H1 (cell line): ENCODE data around the gene LRRN1. TPM values are rescaled to one million over a fixed set of nuclear protein-coding genes. Genes with fewer than 3 reads are reported as not detected.

Source experiments
- CTCF ChIA-PET: fragments of 300-600 bp; sonication (Branson Sonifier 250); formaldehyde crosslinking; loops from one replicate; lab custom pipeline; 2021; ENCODE audit not compliant: partially characterized antibody; lab: Charles Lee
- POLR2A ChIA-PET: fragments of 300-600 bp; sonication (Branson Sonifier 250); formaldehyde crosslinking; loops from one replicate; lab custom pipeline; 2021; ENCODE audit warnings: inconsistent platforms; ENCODE audit not compliant: partially characterized antibody; lab: Charles Lee
- DNase-seq, 2 experiments: peaks; one replicate each; pipeline versions ENCODE4 v3.0.0 to v3.0.0-alpha.2; 2010 to 2022; ENCODE audit warnings: low spot score in 2 of 2, low read depth in 1 of 2, mixed read lengths in 1 of 2
- FAIRE-seq: peaks from 2 replicates; lab custom pipeline; 2011; peaks lifted over from hg19 to GRCh38; lab: Jason Lieb, UNC
- H2AFZ ChIP-seq: 2 replicates; pipeline ENCODE4 v1.8.1; 2012; ENCODE audit warnings: low read length, inconsistent platforms
- H2AK5ac ChIP-seq: 2 replicates; pipeline ENCODE4 v1.6.1; 2013; ENCODE audit warnings: low read depth, low read length
- H2BK120ac ChIP-seq: replicated peaks from 2 replicates; pipeline ENCODE3; 2013; ENCODE audit warnings: low read depth, low read length, inconsistent platforms
- H2BK12ac ChIP-seq: 2 replicates; pipeline ENCODE4 v1.6.1; 2013; ENCODE audit warnings: low read depth, low read length
- H2BK15ac ChIP-seq: 2 replicates; pipeline ENCODE4 v1.6.1; 2013; ENCODE audit warnings: low read length
- H2BK20ac ChIP-seq: 2 replicates; pipeline ENCODE4 v1.6.1; 2013; ENCODE audit warnings: low read length
- H2BK5ac ChIP-seq: 2 replicates; pipeline ENCODE4 v1.6.1; 2013; ENCODE audit warnings: low read depth, low read length
- H3K14ac ChIP-seq: 2 replicates; pipeline ENCODE4 v1.6.1; 2013; ENCODE audit warnings: inconsistent platforms; ENCODE audit not compliant: insufficient read length
- H3K18ac ChIP-seq: 2 replicates; pipeline ENCODE4 v1.6.1; 2013; ENCODE audit warnings: low read length; ENCODE audit errors: extremely low read depth
- H3K23ac ChIP-seq: 2 replicates; pipeline ENCODE4 v1.6.1; 2013; ENCODE audit warnings: inconsistent platforms; ENCODE audit not compliant: insufficient read length
- H3K23me2 ChIP-seq: 2 replicates; pipeline ENCODE4 v1.6.1; 2013; ENCODE audit warnings: low read depth, low read length
- H3K27ac ChIP-seq: 2 replicates; pipeline ENCODE4 v1.6.1; 2011; ENCODE audit warnings: low read depth, low read length, inconsistent platforms
- H3K27me3 ChIP-seq, 4 experiments: replicated peaks in 1 of 4; 1 replicate in 1 of 4; 2 replicates in 3 of 4; pipeline versions ENCODE4 v1.6.1 to v1.8.1; 2011 to 2013; ENCODE audit warnings: low read length in 3 of 4, mild to moderate bottlenecking in 3 of 4, inconsistent platforms in 2 of 4, mixed read lengths in 2 of 4, moderate library complexity in 1 of 4; ENCODE audit not compliant: control insufficient read depth in 3 of 4, insufficient read depth in 3 of 4; ENCODE audit errors: extremely low read depth in 1 of 4
- H3K36me3 ChIP-seq, 4 experiments: 2 replicates each; pipeline versions ENCODE4 v1.6.1 to v1.8.1; 2011 to 2013; ENCODE audit warnings: mild to moderate bottlenecking in 4 of 4, low read length in 3 of 4, moderate library complexity in 2 of 4, control low read depth in 1 of 4, inconsistent platforms in 1 of 4; ENCODE audit not compliant: insufficient read depth in 4 of 4, control insufficient read depth in 2 of 4
- H3K4ac ChIP-seq: replicated peaks from 2 replicates; pipeline ENCODE3; 2013; ENCODE audit warnings: low read length, low read depth, mixed read lengths, inconsistent platforms; ENCODE audit not compliant: insufficient read length
- H3K4me1 ChIP-seq, 4 experiments: replicated peaks in 1 of 4; 1 replicate in 1 of 4; 2 replicates in 3 of 4; pipeline versions ENCODE4 v1.6.1 to v1.8.1; 2011 to 2013; ENCODE audit warnings: low read length in 3 of 4, inconsistent platforms in 2 of 4, mixed read lengths in 1 of 4; ENCODE audit not compliant: insufficient read depth in 4 of 4, control insufficient read depth in 3 of 4
- H3K4me2 ChIP-seq, 2 experiments: 2 replicates each; pipeline versions ENCODE4 v1.6.1 to v1.8.1; 2011 to 2013; ENCODE audit warnings: low read depth in 2 of 2, low read length in 2 of 2, control low read depth in 1 of 2, inconsistent platforms in 1 of 2, mild to moderate bottlenecking in 1 of 2; ENCODE audit not compliant: insufficient read depth in 1 of 2
- H3K4me3 ChIP-seq, 4 experiments: fragments of 200-600, 300-600 bp in 1 of 4; sonication (generic), shearing (Covaris generic), sonication (Bioruptor Twin) in 1 of 4; 2 replicates each; pipeline versions ENCODE4 v1.5.1 to v1.8.1; 2011 to 2016; ENCODE audit warnings: low read length in 4 of 4, low read depth in 3 of 4, control low read depth in 2 of 4, inconsistent platforms in 2 of 4, mild to moderate bottlenecking in 2 of 4, mixed read lengths in 1 of 4, moderate library complexity in 1 of 4; ENCODE audit not compliant: insufficient read depth in 2 of 4; ENCODE audit errors: extremely low read depth in 1 of 4
- H3K56ac ChIP-seq: replicated peaks from 2 replicates; pipeline ENCODE3; 2013; ENCODE audit warnings: low read depth, mild to moderate bottlenecking, mixed read lengths, low read length, inconsistent platforms; ENCODE audit not compliant: insufficient read length
- H3K79me1 ChIP-seq: 2 replicates; pipeline ENCODE4 v1.6.1; 2013; ENCODE audit warnings: low read depth, low read length, control low read depth
- H3K79me2 ChIP-seq, 2 experiments: 2 replicates each; pipeline versions ENCODE4 v1.6.1 to v1.8.1; 2012 to 2013; ENCODE audit warnings: low read length in 2 of 2, mild to moderate bottlenecking in 2 of 2, inconsistent platforms in 1 of 2; ENCODE audit not compliant: insufficient read depth in 2 of 2, control insufficient read depth in 1 of 2
- H3K9ac ChIP-seq, 4 experiments: replicated peaks in 1 of 4; 1 replicate in 1 of 4; 2 replicates in 3 of 4; pipeline versions ENCODE4 v1.6.1 to v1.8.1; 2011 to 2013; ENCODE audit warnings: low read depth in 3 of 4, low read length in 3 of 4, control low read depth in 2 of 4, mild to moderate bottlenecking in 2 of 4, moderate library complexity in 2 of 4, inconsistent platforms in 1 of 4; ENCODE audit errors: extremely low read depth in 1 of 4
- H3K9me3 ChIP-seq, 2 experiments: 2 replicates each; pipeline versions ENCODE4 v1.6.1 to v1.8.1; 2012 to 2013; ENCODE audit warnings: mild to moderate bottlenecking in 2 of 2, moderate library complexity in 2 of 2, control low read depth in 1 of 2, inconsistent platforms in 1 of 2, low read depth in 1 of 2, low read length in 1 of 2, mixed read lengths in 1 of 2; ENCODE audit not compliant: insufficient read depth in 2 of 2
- H4K20me1 ChIP-seq, 2 experiments: replicated peaks in 1 of 2; 2 replicates each; pipeline versions ENCODE3 to v1.8.1; 2011 to 2013; ENCODE audit warnings: inconsistent platforms in 2 of 2, low read length in 2 of 2, mild to moderate bottlenecking in 1 of 2; ENCODE audit not compliant: insufficient read depth in 2 of 2, control insufficient read depth in 1 of 2
- H4K5ac ChIP-seq: 2 replicates; pipeline ENCODE4 v1.6.1; 2013; ENCODE audit warnings: low read length, low read depth, mixed read lengths, inconsistent platforms; ENCODE audit not compliant: insufficient read length
- H4K8ac ChIP-seq: 2 replicates; pipeline ENCODE4 v1.8.0; 2013; ENCODE audit warnings: mild to moderate bottlenecking, moderate library complexity, low read length, inconsistent platforms; ENCODE audit not compliant: insufficient read depth; ENCODE audit errors: extremely low read depth
- H4K91ac ChIP-seq: replicated peaks from 2 replicates; pipeline ENCODE3; 2013; ENCODE audit warnings: low read length, mixed read lengths, inconsistent platforms; ENCODE audit not compliant: insufficient read length
- CEBPB ChIP-seq: IDR thresholded peaks from 2 replicates; pipeline ENCODE4 v1.6.1; 2012; ENCODE audit warnings: low read depth, low read length
- CTBP2 ChIP-seq: IDR thresholded peaks from 2 replicates; pipeline ENCODE4 v1.7.0; 2011; ENCODE audit warnings: borderline replicate concordance, mild to moderate bottlenecking, moderate library complexity, mixed read lengths, low read length; ENCODE audit not compliant: insufficient read depth, insufficient read length
- SIN3A ChIP-seq, 2 experiments: IDR thresholded peaks in 1 of 2; conservative IDR thresholded peaks in 1 of 2; 2 replicates each; pipeline ENCODE4 v1.6.1; 2011 to 2012; ENCODE audit warnings: low read length in 2 of 2, improper control_type of control experiment in 1 of 2, low read depth in 1 of 2, mild to moderate bottlenecking in 1 of 2
- TEAD4 ChIP-seq: IDR thresholded peaks from 2 replicates; pipeline ENCODE4 v1.6.1; 2012; ENCODE audit warnings: low read depth, low read length, inconsistent platforms, mixed read lengths
- WGBS, 2 experiments: shearing (Covaris generic) in 1 of 2; methylation state at CpG; one replicate each; pipeline versions ENCODE4 v1.1.6 to v1.1.7; 2013 to 2015; ENCODE audit warnings: low lambda C conversion rate in 2 of 2, mixed read lengths in 2 of 2, inconsistent platforms in 1 of 2, low coverage in 1 of 2, missing lambda C conversion rate in 1 of 2; ENCODE audit not compliant: insufficient replicate concordance in 2 of 2, insufficient coverage in 1 of 2, insufficient read length in 1 of 2; ENCODE audit errors: extremely low coverage in 1 of 2, missing lambda C conversion rate in 1 of 2; 5-methylcytosine and 5-hydroxymethylcytosine counted together
- long read RNA-seq, 2 experiments: library from RNA in 1 of 2; library from capped mRNA in 1 of 2; stranded (forward); transcript quantifications; one replicate each; pipeline ENCODE4 v2.0.0, GENCODE V29; 2021; ENCODE audit warnings: inconsistent platforms in 1 of 2
- polyA minus RNA-seq, 3 experiments: library from RNA; depleted of rRNA, polyadenylated mRNA; stranded (reverse); fragments of >200 nt; gene quantifications; 1 replicate in 2 of 3; 2 replicates in 1 of 3; pipeline ENCODE4 v1.2.3, GENCODE V29; 2011
- polyA plus RNA-seq, 7 experiments: library from polyadenylated mRNA; depleted of rRNA in 3 of 7; stranded (reverse) in 5 of 7; unstranded in 2 of 7; fragments of >200 nt in 5 of 7; fragments of 200-250 nt in 2 of 7; gene quantifications; 1 replicate in 5 of 7; 2 replicates in 1 of 7; 4 replicates in 1 of 7; pipeline versions ENCODE4 v1.2.1 to v1.2.3, GENCODE V29; 2011 to 2013; ENCODE audit warnings: missing spikeins in 2 of 7, mixed read lengths in 2 of 7
- total RNA-seq: library from RNA; stranded (reverse); fragmentation: NEBNext Ultra II Directional; extraction: Animal tissue kit (Norgen Biotek cat#: 25700); gene quantifications from 2 replicates; pipeline ENCODE4 v1.2.1, GENCODE V29; 2021
- TF ChIP-seq, protein P1 (sequence below): IDR thresholded peaks from 2 replicates; pipeline ENCODE4 v1.6.1; 2011; ENCODE audit warnings: low read length, improper control_type of control experiment

Gene LRRN1
- 199 TPM in 2 replicates for total RNA-seq
- 128 and 159 TPM in 2 replicates for polyA plus RNA-seq (2011; rRNA removed)
- 185 TPM for polyA plus RNA-seq (2011; cell fraction: cytosol; rRNA removed)
- polyA plus RNA-seq (2011; cell fraction: nucleus; rRNA removed) = 133 TPM
- 115 to 187 TPM (median 143 TPM) in 4 replicates for polyA plus RNA-seq (2012, experiment 1 of 2)
- polyA plus RNA-seq (2012, experiment 2 of 2) = 35.0 TPM
- 274 TPM for polyA plus RNA-seq (2013, experiment 1 of 2)
- 261 TPM for polyA plus RNA-seq (2013, experiment 2 of 2)
- polyA minus RNA-seq (2011; rRNA and poly(A)+ RNA removed) = 218 and 267 TPM in 2 replicates
- polyA minus RNA-seq (2011; cell fraction: cytosol; rRNA and poly(A)+ RNA removed) = 129 TPM
- 394 TPM for polyA minus RNA-seq (2011; cell fraction: nucleus; rRNA and poly(A)+ RNA removed)
- long read RNA-seq, experiment 1, transcript LRRN1-201 (2 exons, 3,823 nt) = major isoform, 61 of 195 reads
- long read RNA-seq, experiment 1, partial matches to known transcripts = 118 of 195 reads
- long read RNA-seq, experiment 1, other reads (novel, unspliced or antisense) = 15 of 195 reads
- long read RNA-seq, experiment 2, partial matches to known transcripts = 0 of 12 reads
- long read RNA-seq, experiment 2, other reads (novel, unspliced or antisense) = 12 of 12 reads

DNA sequence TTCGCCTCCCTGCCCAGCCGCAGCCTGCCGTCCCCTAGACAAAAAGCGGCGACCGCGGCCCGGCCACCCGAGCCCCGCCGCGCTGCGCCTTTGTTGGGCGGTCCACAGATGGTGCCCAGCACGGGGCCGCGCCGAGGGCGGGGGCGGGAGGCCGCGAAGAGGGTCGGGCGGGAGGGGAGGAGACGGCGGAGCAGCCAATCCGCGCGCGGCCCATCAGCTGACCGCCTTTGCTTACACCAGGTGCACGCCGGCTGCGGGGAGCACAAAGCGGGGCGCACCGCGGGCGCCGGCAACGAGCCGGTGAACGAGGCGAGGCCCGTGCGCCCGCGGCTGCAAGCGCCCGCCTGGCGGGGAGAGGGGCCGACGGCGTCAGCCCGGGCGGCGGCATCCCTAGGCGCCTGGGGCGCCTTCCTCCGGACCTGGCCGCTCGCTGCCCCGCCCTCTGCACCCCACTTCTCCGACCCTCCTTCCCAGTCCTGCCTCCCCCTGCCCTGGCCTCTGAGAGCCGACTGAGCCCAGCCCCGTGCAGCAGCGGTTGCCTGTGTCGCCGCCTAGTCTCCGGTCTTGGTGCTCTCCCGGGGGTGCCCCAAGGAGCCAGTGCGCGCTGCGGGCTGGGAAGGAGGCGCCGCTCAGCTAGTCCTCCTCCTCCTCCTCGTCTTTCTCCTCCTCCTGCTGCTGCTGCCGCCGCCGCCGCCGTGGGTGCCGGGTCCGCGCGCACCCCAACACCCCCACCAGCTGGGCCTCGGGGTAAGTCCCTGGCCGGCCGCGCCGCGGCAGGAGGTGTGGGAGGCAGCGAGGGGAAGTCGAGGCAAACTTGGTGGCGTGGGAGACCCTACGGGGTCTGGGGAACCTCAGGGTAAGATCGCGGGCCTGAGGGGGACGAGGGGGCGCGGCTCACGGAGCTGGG, at the start of gene LRRN1:
TSS of gene LRRN1 (plus strand) at position 259 of the 907 bp plus-strand sequence. CDS start 45,211 bp downstream, outside the sequence.
- H2BK15ac ChIP-seq = peak within 1 kb of the TSS; percentile 68; the same call in 1 of the 2 replicates
- H3K36me3 ChIP-seq = peaks cover 0 to 32% (median 4%) of the 10 kb centered on the region in 4 experiments; a peak in 4 of 8 replicates
- H3K9ac ChIP-seq = peak within 1 kb of the TSS; percentile 88 to 94 (median 90)
- H2BK120ac ChIP-seq = peak within 1 kb of the TSS; percentile 31
- H3K4ac ChIP-seq = peak within 1 kb of the TSS; percentile 99
- FAIRE-seq = no peak
- peaks cover 0 to 7% (median 2%) of the 10 kb centered on the region in 4 experiments; a peak in 5 of 7 replicates for H3K27me3 ChIP-seq
- H2AK5ac ChIP-seq = peak within 1 kb of the TSS; percentile 1; the same call in 1 of the 2 replicates
- peak within 1 kb of the TSS; percentile 92; the same call in 1 of the 2 replicates for H2BK20ac ChIP-seq
- WGBS, 2 experiments = 1% methylated on average over 16 of the region's 102 CpGs; no CpG with 5 or more reads in 1 of the 2 experiments
- H4K5ac ChIP-seq = peak within 1 kb of the TSS; percentile 93
- peak within 1 kb of the TSS; percentile 97 for H4K8ac ChIP-seq
- peak within 1 kb of the TSS; percentile 61; the same call in 1 of the 2 replicates for H2AFZ ChIP-seq
- peak within 1 kb of the TSS; percentile 84 to 94 (median 88) for H3K4me3 ChIP-seq
- H3K23ac ChIP-seq = no peak within 1 kb of the TSS
- peak within 1 kb of the TSS; percentile 95 for H2BK12ac ChIP-seq
- peaks cover 17 to 48% of the 10 kb centered on the region in 2 experiments for H3K79me2 ChIP-seq
- ChIA-PET POLR2A (interaction anchor here (0.8 to 9.8 kb wide), 37 partner anchors 9 to 694 kb away, joined by 3 to 115 read pairs (median 5); partner anchors contain the start of gene ITPR1), CTCF (interaction anchor here (0.6 to 1.2 kb wide), 5 partner anchors 10 to 489 kb away, joined by 3 to 5 read pairs (median 3); no protein-coding TSS in a partner anchor)
- peak within 1 kb of the TSS; percentile 93 for H3K27ac ChIP-seq
- peak within 1 kb of the TSS; percentile 96 for H2BK5ac ChIP-seq
- H3K56ac ChIP-seq = peak within 1 kb of the TSS; percentile 91
- H3K4me1 ChIP-seq = peaks cover 5 to 18% (median 9%) of the 10 kb centered on the region in 4 experiments; a peak in 6 of 7 replicates
- H3K23me2 ChIP-seq = peaks cover 12% of the 10 kb centered on the region
- H4K20me1 ChIP-seq = peaks cover 1 to 6% of the 10 kb centered on the region in 2 experiments
- H4K91ac ChIP-seq = peak within 1 kb of the TSS; percentile 93
- DNase-seq = peak; percentile 69 to 88
- H3K4me2 ChIP-seq = peak within 1 kb of the TSS; percentile 81 to 98
- no peaks in the 10 kb centered on the region for H3K79me1 ChIP-seq
- H3K18ac ChIP-seq = peak within 1 kb of the TSS; percentile 98
- no peak within 1 kb of the TSS for H3K14ac ChIP-seq
- H3K9me3 ChIP-seq = no peaks in the 10 kb centered on the region
- TF ChIP-seq TEAD4 (no peak), CEBPB (no peak), SIN3A (conservative IDR thresholded peaks at IDR 0.05 in 1 of 2, IDR thresholded peaks at IDR 0.05 in 1 of 2; ENCODE audit: low read depth in 1 of 2, low read length in 2 of 2) (peak; percentile 63 to 80; a peak in 3 of 4 replicates), CTBP2 (no peak)
- TF ChIP-seq, protein P1, sequence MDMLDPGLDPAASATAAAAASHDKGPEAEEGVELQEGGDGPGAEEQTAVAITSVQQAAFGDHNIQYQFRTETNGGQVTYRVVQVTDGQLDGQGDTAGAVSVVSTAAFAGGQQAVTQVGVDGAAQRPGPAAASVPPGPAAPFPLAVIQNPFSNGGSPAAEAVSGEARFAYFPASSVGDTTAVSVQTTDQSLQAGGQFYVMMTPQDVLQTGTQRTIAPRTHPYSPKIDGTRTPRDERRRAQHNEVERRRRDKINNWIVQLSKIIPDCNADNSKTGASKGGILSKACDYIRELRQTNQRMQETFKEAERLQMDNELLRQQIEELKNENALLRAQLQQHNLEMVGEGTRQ = peak; percentile 70
